HUES64 (cell line): Measurements from ENCODE around the gene FBXO45.
"Not testable (repeated sequence)": the region's sequence is repeated elsewhere in the genome, so short reads cannot be mapped to it uniquely, and the experiment has no call there.

Experiments used
- H3K27ac ChIP-seq: 2 replicates; pipeline ENCODE4 v1.7.0; 2013; ENCODE audit warnings: low read depth, low read length, inconsistent platforms
- H3K27me3 ChIP-seq: 2 replicates; pipeline ENCODE4 v1.6.1; 2013; ENCODE audit warnings: mild to moderate bottlenecking, low read length; ENCODE audit not compliant: insufficient read depth
- H3K36me3 ChIP-seq: 2 replicates; pipeline ENCODE4 v1.6.1; 2013; ENCODE audit warnings: mild to moderate bottlenecking, low read length; ENCODE audit not compliant: insufficient read depth
- H3K4me1 ChIP-seq: 2 replicates; pipeline ENCODE4 v1.6.1; 2013; ENCODE audit warnings: mild to moderate bottlenecking, low read length, moderate library complexity; ENCODE audit not compliant: insufficient read depth
- H3K4me3 ChIP-seq: 2 replicates; pipeline ENCODE4 v1.5.1; 2013; ENCODE audit warnings: mild to moderate bottlenecking, low read length, moderate library complexity
- H3K9ac ChIP-seq: 2 replicates; pipeline ENCODE4 v1.6.1; 2013; ENCODE audit warnings: mild to moderate bottlenecking, low read depth, low read length
- H3K9me3 ChIP-seq: 2 replicates; pipeline ENCODE4 v1.6.1; 2013; ENCODE audit warnings: low read depth, low read length; ENCODE audit not compliant: insufficient read depth
- WGBS: fragments of 150-250, 120-280 bp; methylation state at CpG from one replicate; pipeline ENCODE4 v1.1.7; 2013; ENCODE audit warnings: missing lambda C conversion rate; 5-methylcytosine and 5-hydroxymethylcytosine counted together

Gene FBXO45

GRCh38 chr3:196599734-196600128 is 31.3 kb downstream of the FBXO45 start:
- no peaks in the 10 kb centered on the region for H3K36me3 ChIP-seq
- no peaks in the 10 kb centered on the region for H3K9me3 ChIP-seq
- H3K27me3 ChIP-seq = no peaks in the 10 kb centered on the region
- no peaks in the 10 kb centered on the region for H3K4me1 ChIP-seq
- H3K9ac ChIP-seq = no peak overlapping the region
- no peak overlapping the region for H3K4me3 ChIP-seq
- WGBS = 93% methylated on average over 5 of the region's 5 CpGs
- H3K27ac ChIP-seq = no peak overlapping the region

- H3K9ac ChIP-seq = no peak overlapping the region
- no peaks in the 10 kb centered on the region for H3K9me3 ChIP-seq
- H3K27me3 ChIP-seq = no peaks in the 10 kb centered on the region
- WGBS = 95% methylated on average over 7 of the region's 7 CpGs
- H3K4me3 ChIP-seq = no peak overlapping the region
- H3K4me1 ChIP-seq = no peaks in the 10 kb centered on the region
- H3K27ac ChIP-seq = no peak overlapping the region
- no peaks in the 10 kb centered on the region for H3K36me3 ChIP-seq
Observed at GRCh38 chr3:196600359-196600758, 31.9 kb downstream of the FBXO45 start.

GRCh38 chr3:196602673-196603072 is 34.2 kb downstream of the FBXO45 start:
- Histone ChIP-seq H3K27ac (no peak overlapping the region), H3K4me1 (no peaks in the 10 kb centered on the region), H3K4me3 (no peak overlapping the region), H3K9me3 (no peaks in the 10 kb centered on the region), H3K36me3 (no peaks in the 10 kb centered on the region), H3K9ac (no peak overlapping the region), H3K27me3 (no peaks in the 10 kb centered on the region)
- 98% methylated on average over 6 of the region's 6 CpGs for WGBS

GRCh38 chr3:196603683-196604082 is 35.2 kb downstream of the FBXO45 start:
- H3K36me3 ChIP-seq = no peaks in the 10 kb centered on the region
- no peaks in the 10 kb centered on the region for H3K9me3 ChIP-seq
- H3K9ac ChIP-seq = no peak overlapping the region
- no peak overlapping the region for H3K4me3 ChIP-seq
- H3K4me1 ChIP-seq = no peaks in the 10 kb centered on the region
- H3K27ac ChIP-seq = no peak overlapping the region
- H3K27me3 ChIP-seq = no peaks in the 10 kb centered on the region
- 91% methylated on average over 7 of the region's 7 CpGs for WGBS

GRCh38 chr3:196604548-196604947 is 36.1 kb downstream of the FBXO45 start:
- no peak overlapping the region for H3K4me3 ChIP-seq
- 91% methylated on average over 13 of the region's 13 CpGs for WGBS
- no peaks in the 10 kb centered on the region for H3K9me3 ChIP-seq
- H3K4me1 ChIP-seq = peaks cover 2% of the 10 kb centered on the region; the same call in 1 of the 2 replicates
- H3K27ac ChIP-seq = no peak overlapping the region
- no peak overlapping the region for H3K9ac ChIP-seq
- no peaks in the 10 kb centered on the region for H3K27me3 ChIP-seq
- no peaks in the 10 kb centered on the region for H3K36me3 ChIP-seq

- WGBS = no CpG with 5 or more reads among the region's 2 CpGs
Observed at GRCh38 chr3:196608693-196609092, 40.2 kb downstream of the FBXO45 start.

GRCh38 chr3:196609343-196609775 is 40.9 kb downstream of the FBXO45 start:
- peaks cover 12% of the 10 kb centered on the region; the same call in 1 of the 2 replicates for H3K4me1 ChIP-seq
- no peak overlapping the region for H3K9ac ChIP-seq
- no peak overlapping the region for H3K27ac ChIP-seq
- 35% methylated on average over 5 of the region's 5 CpGs for WGBS
- H3K27me3 ChIP-seq = no peaks in the 10 kb centered on the region
- no peaks in the 10 kb centered on the region for H3K36me3 ChIP-seq
- no peak overlapping the region for H3K4me3 ChIP-seq
- no peaks in the 10 kb centered on the region for H3K9me3 ChIP-seq

More at GRCh38 chr3:196608693-196609092, 40.2 kb downstream of the FBXO45 start:
- no peak overlapping the region for H3K4me3 ChIP-seq
- no peak overlapping the region for H3K27ac ChIP-seq
- H3K9me3 ChIP-seq = no peaks in the 10 kb centered on the region
- H3K36me3 ChIP-seq = no peaks in the 10 kb centered on the region
- no peaks in the 10 kb centered on the region for H3K27me3 ChIP-seq
- no peak overlapping the region for H3K9ac ChIP-seq
- H3K4me1 ChIP-seq = peaks cover 12% of the 10 kb centered on the region; the same call in 1 of the 2 replicates

- H3K27ac ChIP-seq = no peak overlapping the region
- 93% methylated on average over 6 of the region's 6 CpGs for WGBS
- H3K36me3 ChIP-seq = no peaks in the 10 kb centered on the region
- H3K9me3 ChIP-seq = no peaks in the 10 kb centered on the region
- peaks cover 12% of the 10 kb centered on the region; the same call in 1 of the 2 replicates for H3K4me1 ChIP-seq
- no peak overlapping the region for H3K9ac ChIP-seq
- no peak overlapping the region for H3K4me3 ChIP-seq
- no peaks in the 10 kb centered on the region for H3K27me3 ChIP-seq
Observed at GRCh38 chr3:196609805-196610515, 41.5 kb downstream of the FBXO45 start.

GRCh38 chr3:196611761-196612483 is 43.5 kb downstream of the FBXO45 start:
- peaks cover 12% of the 10 kb centered on the region; the same call in 1 of the 2 replicates for H3K4me1 ChIP-seq
- no peaks in the 10 kb centered on the region for H3K9me3 ChIP-seq
- H3K36me3 ChIP-seq = no peaks in the 10 kb centered on the region
- no peaks in the 10 kb centered on the region for H3K27me3 ChIP-seq
- H3K4me3 ChIP-seq = no peak overlapping the region
- H3K27ac ChIP-seq = no peak overlapping the region
- 89% methylated on average over 8 of the region's 10 CpGs for WGBS
- H3K9ac ChIP-seq = no peak overlapping the region

- 100% methylated on average over 4 of the region's 6 CpGs for WGBS
- not testable (repeated sequence) for H3K9me3 ChIP-seq
Observed at GRCh38 chr3:196615234-196615633, 46.8 kb downstream of the FBXO45 start.

GRCh38 chr3:196617256-196617655 is 48.8 kb downstream of the FBXO45 start:
- Histone ChIP-seq H3K27me3 (no peaks in the 10 kb centered on the region), H3K4me3 (no peak overlapping the region), H3K9ac (no peak overlapping the region), H3K4me1 (peaks cover 17% of the 10 kb centered on the region), H3K27ac (no peak overlapping the region), H3K9me3 (no peaks in the 10 kb centered on the region), H3K36me3 (no peaks in the 10 kb centered on the region)
- 91% methylated on average over 4 of the region's 5 CpGs for WGBS

More at GRCh38 chr3:196615234-196615633, 46.8 kb downstream of the FBXO45 start:
- not testable (repeated sequence) for H3K9ac ChIP-seq, H3K27me3 ChIP-seq, H3K4me3 ChIP-seq, H3K27ac ChIP-seq, H3K36me3 ChIP-seq
- H3K4me1 ChIP-seq = peaks cover 18% of the 10 kb centered on the region
